HEK293 (cell line): Measurements from ENCODE around the gene STK39.

ENCODE experiments used
- CTCF ChIA-PET: fragments of 350-600 bp; formaldehyde crosslinking; extraction: SDS; loops from one replicate; lab custom pipeline; 2021; ENCODE audit warnings: antibody characterized with exemption; lab: Yijun Ruan, JAX
- POLR2A ChIA-PET: fragments of 300-600 bp; formaldehyde crosslinking; extraction: SDS; loops from one replicate; lab custom pipeline; 2020; ENCODE audit warnings: antibody characterized with exemption, inconsistent platforms; lab: Yijun Ruan, JAX
- H3K27ac ChIP-seq: fragments of 200-500 bp; sonication (Bioruptor generic); 2 replicates; pipeline ENCODE4 v1.5.1; 2014; ENCODE audit warnings: low read depth, low read length, control low read depth, inconsistent platforms; ENCODE audit errors: extremely low read depth
- H3K36me3 ChIP-seq, 2 experiments: fragments of 200-500 bp in 1 of 2; sonication (Bioruptor generic) in 1 of 2; 1 replicate in 1 of 2; 2 replicates in 1 of 2; pipeline ENCODE4 v1.5.1; 2014 to 2017; ENCODE audit warnings: inconsistent platforms in 2 of 2, low read length in 2 of 2; ENCODE audit not compliant: control insufficient read depth in 2 of 2, insufficient read depth in 1 of 2
- H3K4me1 ChIP-seq: fragments of 200-500 bp; sonication (Bioruptor generic); 2 replicates; pipeline ENCODE4 v1.5.1; 2014; ENCODE audit warnings: mild to moderate bottlenecking, low read length, inconsistent platforms; ENCODE audit not compliant: control insufficient read depth, insufficient read depth
- H3K4me3 ChIP-seq: 2 replicates; pipeline ENCODE4 v1.5.1; 2011; ENCODE audit warnings: low read depth, mild to moderate bottlenecking, control low read depth, low read length, moderate library complexity
- H3K9me3 ChIP-seq: fragments of 200-500 bp; sonication (Bioruptor generic); 2 replicates; pipeline ENCODE4 v1.5.1; 2014; ENCODE audit warnings: low read depth, low read length, inconsistent platforms; ENCODE audit not compliant: control insufficient read depth, insufficient read depth
- GLI2 ChIP-seq: fragments of 450-650 bp; formaldehyde crosslinking; IDR thresholded peaks from 2 replicates; pipeline ENCODE4; 2017; ENCODE audit warnings: missing biosample characterization, missing genetic modification characterization, low read depth, borderline replicate concordance
- SP2 ChIP-seq: fragments of 450-650 bp; formaldehyde crosslinking; IDR thresholded peaks from 2 replicates; pipeline ENCODE4 v1.5.1; 2016; ENCODE audit warnings: missing biosample characterization, missing genetic modification characterization
- ZFHX2 ChIP-seq: fragments of 450-650 bp; formaldehyde crosslinking; conservative IDR thresholded peaks from 2 replicates; pipeline ENCODE4 v1.5.1; 2016; ENCODE audit warnings: missing biosample characterization, missing genetic modification characterization
- ZFP69B ChIP-seq: fragments of 450-650 bp; formaldehyde crosslinking; IDR thresholded peaks from 2 replicates; pipeline ENCODE4 v1.5.1; 2016; ENCODE audit warnings: missing biosample characterization, missing genetic modification characterization
- ZNF112 ChIP-seq: fragments of 450-650 bp; formaldehyde crosslinking; IDR thresholded peaks from 2 replicates; pipeline ENCODE4 v1.5.0; 2017; ENCODE audit warnings: missing biosample characterization, missing genetic modification characterization
- ZNF202 ChIP-seq: fragments of 450-650 bp; formaldehyde crosslinking; IDR thresholded peaks from 2 replicates; pipeline ENCODE4 v1.5.1; 2016; ENCODE audit warnings: missing biosample characterization, missing genetic modification characterization, borderline replicate concordance
- ZNF266 ChIP-seq: fragments of 450-650 bp; formaldehyde crosslinking; IDR thresholded peaks from 2 replicates; pipeline ENCODE4 v1.5.1; 2016; ENCODE audit warnings: missing biosample characterization, missing genetic modification characterization, low read depth
- ZNF274 ChIP-seq, 2 experiments: fragments of 200-500 bp in 1 of 2; fragments of 450-650 bp in 1 of 2; sonication (Bioruptor generic) in 1 of 2; formaldehyde crosslinking in 1 of 2; IDR thresholded peaks; 2 replicates each; pipeline versions ENCODE4 v1.5.1 to v1.6.1; 2014 to 2016; ENCODE audit warnings: borderline replicate concordance in 1 of 2, inconsistent platforms in 1 of 2, low read length in 1 of 2, missing biosample characterization in 1 of 2, missing genetic modification characterization in 1 of 2
- ZNF311 ChIP-seq: fragments of 450-650 bp; formaldehyde crosslinking; IDR thresholded peaks from 2 replicates; pipeline ENCODE4 v1.5.1; 2017; ENCODE audit warnings: missing biosample characterization, missing genetic modification characterization, borderline replicate concordance
- ZNF335 ChIP-seq: fragments of 450-650 bp; formaldehyde crosslinking; conservative IDR thresholded peaks from 2 replicates; pipeline ENCODE4 v1.5.1; 2016; ENCODE audit warnings: missing biosample characterization, missing genetic modification characterization
- ZNF398 ChIP-seq: fragments of 450-650 bp; formaldehyde crosslinking; IDR thresholded peaks from 2 replicates; pipeline ENCODE4 v1.5.1; 2017; ENCODE audit warnings: missing biosample characterization, missing genetic modification characterization
- ZNF404 ChIP-seq: fragments of 450-650 bp; formaldehyde crosslinking; IDR thresholded peaks from 2 replicates; pipeline ENCODE4 v1.5.1; 2017; ENCODE audit warnings: missing biosample characterization, missing genetic modification characterization
- ZNF48 ChIP-seq: fragments of 450-650 bp; formaldehyde crosslinking; IDR thresholded peaks from 2 replicates; pipeline ENCODE4 v1.5.1; 2016; ENCODE audit warnings: missing biosample characterization, missing genetic modification characterization
- ZNF624 ChIP-seq: fragments of 450-650 bp; formaldehyde crosslinking; IDR thresholded peaks from 2 replicates; pipeline ENCODE4 v1.5.1; 2017; ENCODE audit warnings: missing biosample characterization, missing genetic modification characterization
- ZNF791 ChIP-seq: fragments of 450-650 bp; formaldehyde crosslinking; IDR thresholded peaks from 2 replicates; pipeline ENCODE4 v1.5.1; 2016; ENCODE audit warnings: missing biosample characterization, missing genetic modification characterization
- TF ChIP-seq, protein P1 (sequence below): fragments of 450-650 bp; formaldehyde crosslinking; IDR thresholded peaks from 2 replicates; pipeline ENCODE4 v1.5.1; 2016; ENCODE audit warnings: missing biosample characterization, missing genetic modification characterization, borderline replicate concordance
- TF ChIP-seq, protein P2 (sequence below): fragments of 450-650 bp; formaldehyde crosslinking; IDR thresholded peaks from 2 replicates; pipeline ENCODE4 v1.5.1; 2016; ENCODE audit warnings: missing biosample characterization, missing genetic modification characterization
- TF ChIP-seq, protein P3 (sequence below): fragments of 450-650 bp; formaldehyde crosslinking; IDR thresholded peaks from 2 replicates; pipeline ENCODE4 v1.5.1; 2017; ENCODE audit warnings: missing biosample characterization, missing genetic modification characterization
- TF ChIP-seq, protein P4 (sequence below): fragments of 450-650 bp; formaldehyde crosslinking; IDR thresholded peaks from 2 replicates; pipeline ENCODE4; 2016; ENCODE audit warnings: missing biosample characterization, missing genetic modification characterization

The STK39 gene

GRCh38 chr2:168015274-168015953 is 232.0 kb downstream of the STK39 start (continued):
- TF ChIP-seq ZNF266 (tag by site-specific recombination) (no peak), SP2 (tag by site-specific recombination) (no peak)

DNA sequence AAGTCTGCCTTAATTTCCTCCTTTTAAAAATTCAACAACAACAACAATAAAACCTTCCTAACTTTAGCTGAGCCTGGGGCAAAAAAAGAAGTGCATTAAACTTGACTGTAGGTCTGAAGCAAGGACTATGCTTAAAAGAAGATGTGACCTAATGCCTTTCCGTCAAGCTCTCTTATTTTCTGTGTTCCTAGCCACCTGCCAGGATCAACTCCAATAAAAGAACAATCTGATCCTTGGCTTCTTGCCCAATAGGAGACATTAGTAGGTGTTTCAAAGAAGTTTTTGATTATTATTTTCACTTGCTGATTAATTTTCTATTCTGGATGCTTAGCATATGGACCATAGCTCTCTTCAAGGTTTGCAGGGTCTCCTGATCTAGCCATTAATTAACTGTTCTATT is 237.5 kb downstream of the STK39 start:
- Histone ChIP-seq H3K4me3 (no peak overlapping the region), H3K4me1 (no peaks in the 10 kb centered on the region), H3K36me3 (peaks cover 0 to 3% of the 10 kb centered on the region in 2 experiments; a peak in 1 of 3 replicates), H3K27ac (no peak overlapping the region), H3K9me3 (no peaks in the 10 kb centered on the region)
- POLR2A ChIA-PET, result no interaction called here
- TF ChIP-seq ZNF404 (tag by site-specific recombination), result no peak
- TF ChIP-seq ZNF791 (tag by site-specific recombination), result no peak
- TF ChIP-seq ZNF335 (tag by site-specific recombination), result no peak
- TF ChIP-seq, protein P1, sequence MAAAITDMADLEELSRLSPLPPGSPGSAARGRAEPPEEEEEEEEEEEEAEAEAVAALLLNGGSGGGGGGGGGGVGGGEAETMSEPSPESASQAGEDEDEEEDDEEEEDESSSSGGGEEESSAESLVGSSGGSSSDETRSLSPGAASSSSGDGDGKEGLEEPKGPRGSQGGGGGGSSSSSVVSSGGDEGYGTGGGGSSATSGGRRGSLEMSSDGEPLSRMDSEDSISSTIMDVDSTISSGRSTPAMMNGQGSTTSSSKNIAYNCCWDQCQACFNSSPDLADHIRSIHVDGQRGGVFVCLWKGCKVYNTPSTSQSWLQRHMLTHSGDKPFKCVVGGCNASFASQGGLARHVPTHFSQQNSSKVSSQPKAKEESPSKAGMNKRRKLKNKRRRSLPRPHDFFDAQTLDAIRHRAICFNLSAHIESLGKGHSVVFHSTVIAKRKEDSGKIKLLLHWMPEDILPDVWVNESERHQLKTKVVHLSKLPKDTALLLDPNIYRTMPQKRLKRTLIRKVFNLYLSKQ (tag by site-specific recombination), result no peak
- TF ChIP-seq, protein P2, sequence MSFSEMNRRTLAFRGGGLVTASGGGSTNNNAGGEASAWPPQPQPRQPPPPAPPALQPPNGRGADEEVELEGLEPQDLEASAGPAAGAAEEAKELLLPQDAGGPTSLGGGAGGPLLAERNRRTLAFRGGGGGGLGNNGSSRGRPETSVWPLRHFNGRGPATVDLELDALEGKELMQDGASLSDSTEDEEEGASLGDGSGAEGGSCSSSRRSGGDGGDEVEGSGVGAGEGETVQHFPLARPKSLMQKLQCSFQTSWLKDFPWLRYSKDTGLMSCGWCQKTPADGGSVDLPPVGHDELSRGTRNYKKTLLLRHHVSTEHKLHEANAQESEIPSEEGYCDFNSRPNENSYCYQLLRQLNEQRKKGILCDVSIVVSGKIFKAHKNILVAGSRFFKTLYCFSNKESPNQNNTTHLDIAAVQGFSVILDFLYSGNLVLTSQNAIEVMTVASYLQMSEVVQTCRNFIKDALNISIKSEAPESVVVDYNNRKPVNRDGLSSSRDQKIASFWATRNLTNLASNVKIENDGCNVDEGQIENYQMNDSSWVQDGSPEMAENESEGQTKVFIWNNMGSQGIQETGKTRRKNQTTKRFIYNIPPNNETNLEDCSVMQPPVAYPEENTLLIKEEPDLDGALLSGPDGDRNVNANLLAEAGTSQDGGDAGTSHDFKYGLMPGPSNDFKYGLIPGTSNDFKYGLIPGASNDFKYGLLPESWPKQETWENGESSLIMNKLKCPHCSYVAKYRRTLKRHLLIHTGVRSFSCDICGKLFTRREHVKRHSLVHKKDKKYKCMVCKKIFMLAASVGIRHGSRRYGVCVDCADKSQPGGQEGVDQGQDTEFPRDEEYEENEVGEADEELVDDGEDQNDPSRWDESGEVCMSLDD (tag by site-specific recombination), result no peak
- TF ChIP-seq ZNF311 (tag by site-specific recombination), result no peak
- TF ChIP-seq ZNF398 (tag by site-specific recombination), result no peak
- TF ChIP-seq ZFP69B (tag by site-specific recombination), result no peak
- no peak for TF ChIP-seq ZNF202 (tag by site-specific recombination)
- TF ChIP-seq, protein P3, sequence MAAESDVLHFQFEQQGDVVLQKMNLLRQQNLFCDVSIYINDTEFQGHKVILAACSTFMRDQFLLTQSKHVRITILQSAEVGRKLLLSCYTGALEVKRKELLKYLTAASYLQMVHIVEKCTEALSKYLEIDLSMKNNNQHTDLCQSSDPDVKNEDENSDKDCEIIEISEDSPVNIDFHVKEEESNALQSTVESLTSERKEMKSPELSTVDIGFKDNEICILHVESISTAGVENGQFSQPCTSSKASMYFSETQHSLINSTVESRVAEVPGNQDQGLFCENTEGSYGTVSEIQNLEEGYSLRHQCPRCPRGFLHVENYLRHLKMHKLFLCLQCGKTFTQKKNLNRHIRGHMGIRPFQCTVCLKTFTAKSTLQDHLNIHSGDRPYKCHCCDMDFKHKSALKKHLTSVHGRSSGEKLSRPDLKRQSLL (tag by site-specific recombination), result no peak
- no peak for TF ChIP-seq ZNF112 (tag by site-specific recombination)
- TF ChIP-seq ZNF274 (IDR thresholded peaks at IDR 0.05; ENCODE audit: low read length), result no peak
- TF ChIP-seq ZNF274 (tag by site-specific recombination; IDR thresholded peaks at IDR 0.05; ENCODE audit: borderline replicate concordance), result no peak
- TF ChIP-seq, protein P4, sequence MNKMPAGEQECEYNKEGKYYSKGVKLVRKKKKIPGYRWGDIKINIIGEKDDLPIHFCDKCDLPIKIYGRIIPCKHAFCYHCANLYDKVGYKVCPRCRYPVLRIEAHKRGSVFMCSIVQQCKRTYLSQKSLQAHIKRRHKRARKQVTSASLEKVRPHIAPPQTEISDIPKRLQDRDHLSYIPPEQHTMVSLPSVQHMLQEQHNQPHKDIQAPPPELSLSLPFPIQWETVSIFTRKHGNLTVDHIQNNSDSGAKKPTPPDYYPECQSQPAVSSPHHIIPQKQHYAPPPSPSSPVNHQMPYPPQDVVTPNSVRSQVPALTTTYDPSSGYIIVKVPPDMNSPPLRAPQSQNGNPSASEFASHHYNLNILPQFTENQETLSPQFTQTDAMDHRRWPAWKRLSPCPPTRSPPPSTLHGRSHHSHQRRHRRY, result no peak
- no peak for TF ChIP-seq GLI2
- TF ChIP-seq ZFHX2 (tag by site-specific recombination), result no peak
- no peak for TF ChIP-seq ZNF624 (tag by site-specific recombination)
- TF ChIP-seq ZNF48 (tag by site-specific recombination), result no peak
- CTCF ChIA-PET, result no interaction called here
